HG03064 (cell line): Measurements from ENCODE around the gene MMP13.
A peak's percentile ranks its signal among the peaks of the same experiment; 100 is the strongest.

Experiments
- ATAC-seq: cut with Tn5 transposase; IDR thresholded peaks from one replicate; pipeline ENCODE4 v1.9.1; 2021; ENCODE audit warnings: low read depth; ENCODE audit not compliant: unreplicated experiment

MMP13 gene

DNA sequence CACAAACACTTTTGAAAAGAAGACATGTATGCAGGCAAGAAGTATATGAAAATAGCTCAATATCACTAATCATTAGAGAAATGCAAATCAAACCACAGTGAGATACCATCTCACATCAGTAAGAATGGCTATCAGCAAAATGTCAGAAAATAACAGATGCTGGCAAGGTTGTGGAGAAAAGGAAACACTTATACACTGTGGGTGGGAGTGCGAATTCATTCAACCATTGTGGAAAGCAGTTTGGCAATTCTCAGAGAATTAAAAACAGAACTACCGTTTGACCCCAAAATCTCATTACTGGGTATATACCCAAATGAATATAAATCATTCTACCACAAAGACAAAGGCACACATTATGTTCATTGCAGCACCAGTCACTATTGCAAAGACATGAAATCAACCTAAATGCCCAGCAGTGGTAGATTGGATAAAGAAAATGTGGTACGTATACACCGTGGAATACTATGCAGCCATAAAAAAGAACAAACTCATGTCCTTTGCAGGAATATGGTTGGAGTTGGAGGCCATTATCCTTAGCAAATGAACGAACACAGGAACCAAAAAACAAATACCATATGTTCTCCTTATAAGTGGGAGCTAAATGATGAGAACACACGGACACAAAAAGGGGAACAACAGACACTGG is 18.5 kb downstream of the MMP13 start:
- no peak for ATAC-seq

DNA sequence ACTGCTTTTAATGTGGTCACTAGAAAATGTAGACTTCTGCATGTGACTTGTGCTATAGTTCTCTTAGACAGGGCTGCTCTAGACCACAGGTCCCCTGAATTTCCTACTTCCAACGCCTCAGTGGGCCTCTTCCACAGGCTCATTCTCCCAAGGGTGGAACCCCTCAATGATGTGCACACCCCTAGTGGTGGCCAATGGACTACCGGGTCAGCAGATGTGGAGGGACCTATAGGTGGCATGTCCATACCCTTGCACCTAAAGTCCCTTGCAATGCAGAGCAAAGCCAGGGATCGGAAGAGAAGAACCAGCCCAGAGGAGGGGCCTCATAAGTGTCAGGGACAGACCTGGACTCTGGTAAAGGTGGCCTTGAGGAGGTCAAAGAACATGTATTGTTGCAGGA is 20.0 kb downstream of the MMP13 start:
- ATAC-seq = no peak

DNA sequence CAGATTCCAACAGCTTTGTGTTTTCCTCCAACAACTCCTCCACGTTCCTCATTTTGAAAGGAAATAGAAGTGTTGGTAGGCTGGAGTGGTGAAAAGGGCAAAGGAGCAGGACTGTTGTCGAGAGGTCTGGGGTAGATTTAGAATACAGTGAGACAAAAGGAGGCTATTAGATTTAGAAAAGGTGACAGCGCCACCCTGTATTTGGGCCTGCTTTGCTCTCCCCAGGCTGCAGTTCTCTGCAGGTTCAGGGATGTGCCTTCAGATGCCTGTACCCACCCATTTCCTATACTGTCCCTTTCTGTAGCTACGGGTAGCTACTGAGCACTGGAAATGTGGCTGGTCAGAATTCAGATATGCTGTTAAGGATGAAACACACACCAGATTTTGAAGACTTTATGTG is 20.8 kb downstream of the MMP13 start:
- ATAC-seq = no peak

DNA sequence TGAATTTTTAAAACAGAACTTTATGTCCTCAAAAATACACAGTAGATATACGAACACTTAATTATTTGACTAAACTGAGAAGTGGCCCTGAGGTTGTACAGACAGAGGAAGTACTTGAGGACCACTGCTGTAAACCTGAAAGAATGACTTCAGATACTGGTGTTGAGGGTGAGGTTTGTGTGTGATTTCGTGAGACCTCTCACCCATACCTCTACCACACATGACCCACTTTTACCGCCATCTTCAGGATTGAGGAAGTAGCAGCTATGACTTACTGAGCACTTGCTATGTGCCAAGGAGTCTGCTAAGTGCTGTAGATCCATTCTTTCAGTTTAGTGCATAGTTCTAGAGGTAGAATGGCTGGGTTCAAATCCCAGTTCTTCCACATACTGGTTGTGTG is 21.9 kb downstream of the MMP13 start:
- ATAC-seq = no peak

DNA sequence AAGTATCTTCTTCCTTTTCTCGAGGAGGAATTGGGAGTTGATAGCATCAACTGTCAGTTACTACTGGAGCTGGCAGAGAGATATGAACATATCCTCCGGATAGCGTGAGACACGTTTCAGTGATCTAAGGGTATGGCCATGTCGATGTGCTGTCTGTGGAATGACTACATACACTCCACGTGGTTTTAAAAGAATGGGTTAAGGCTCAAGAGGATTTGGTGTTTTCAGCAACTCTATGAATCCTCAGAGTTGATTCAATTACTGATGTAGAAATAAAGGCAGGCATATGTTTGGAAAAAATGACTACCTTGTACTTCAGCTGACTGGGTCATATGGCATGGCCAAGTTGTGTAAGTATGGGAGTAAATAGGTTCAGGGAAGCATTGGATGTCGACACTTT is 22.9 kb downstream of the MMP13 start:
- no peak for ATAC-seq

DNA sequence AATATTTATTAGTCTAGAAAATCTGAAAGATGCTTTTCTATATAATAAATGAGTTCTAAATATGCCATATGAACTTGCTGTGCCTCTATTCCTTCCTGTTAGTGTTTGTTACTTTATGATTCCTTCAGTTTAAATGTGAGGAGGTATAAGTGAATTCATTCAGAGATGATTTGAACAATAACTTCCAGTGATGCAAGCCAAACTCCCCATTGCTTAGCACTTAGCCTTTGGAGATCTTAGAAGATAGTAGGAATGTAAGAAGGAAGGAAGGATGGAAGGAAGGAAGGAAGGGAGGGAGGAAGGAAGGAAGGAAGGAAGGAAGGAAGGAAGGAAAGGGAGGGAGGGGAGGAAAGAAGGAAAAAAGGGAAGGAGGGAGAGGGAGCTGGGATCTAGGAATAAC is 25.1 kb downstream of the MMP13 start:
- ATAC-seq = no peak

DNA sequence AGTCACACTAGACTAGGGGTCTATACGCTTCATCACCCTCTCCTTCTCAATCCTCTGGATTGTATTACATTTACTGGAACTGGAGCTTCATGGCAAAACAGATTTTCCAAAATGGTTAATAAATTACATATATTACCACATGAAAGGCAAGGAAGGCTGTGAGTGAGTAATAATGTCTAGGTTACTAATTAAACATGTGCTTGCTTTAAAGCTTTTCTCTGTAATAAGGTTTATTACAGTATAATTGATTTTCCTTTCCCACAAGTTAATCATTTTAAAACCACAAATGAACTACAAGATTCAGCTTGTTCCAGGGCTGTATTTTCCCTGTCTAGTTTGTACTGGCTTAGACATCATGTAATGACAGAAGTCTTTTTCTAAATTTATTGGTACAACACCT is 25.6 kb downstream of the MMP13 start:
- ATAC-seq = no peak

DNA sequence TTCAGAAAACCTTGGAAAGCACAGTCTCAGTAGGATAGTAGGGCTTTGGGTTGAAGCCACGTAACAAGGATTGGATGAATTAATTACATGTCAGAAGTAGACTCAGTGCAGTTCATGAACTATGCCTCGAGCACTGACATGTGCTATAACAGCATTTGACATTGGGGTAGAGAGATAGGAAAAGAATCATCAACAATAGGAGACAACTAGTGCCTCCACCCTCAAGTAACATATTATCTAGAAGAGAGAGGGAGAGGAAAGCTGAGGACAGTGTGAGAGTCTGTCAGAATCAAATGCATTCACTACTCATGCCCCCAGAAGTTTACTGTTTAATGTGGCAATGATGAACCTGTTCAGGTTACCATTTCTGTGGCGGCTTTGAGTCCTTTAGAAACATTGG is 26.4 kb downstream of the MMP13 start:
- no peak for ATAC-seq

DNA sequence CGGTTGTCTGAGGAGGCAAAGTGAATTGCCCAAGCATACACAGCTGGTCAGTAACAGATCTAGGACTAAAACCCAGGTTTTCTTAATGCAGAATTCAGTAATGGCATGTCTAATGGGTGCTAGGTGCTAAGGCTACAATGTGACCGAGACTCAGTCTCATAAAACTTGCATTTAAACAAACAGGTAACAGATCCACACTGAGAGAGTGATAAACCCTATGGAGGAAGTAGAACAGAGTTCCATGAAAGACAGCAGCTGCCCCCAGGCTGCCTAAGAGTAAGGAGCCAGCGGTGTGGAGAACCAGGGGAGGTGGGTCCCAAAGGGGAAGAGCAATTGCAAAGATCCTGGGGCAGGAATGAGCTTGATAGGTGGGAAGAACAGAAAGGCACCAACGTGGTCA is 27.3 kb downstream of the MMP13 start:
- ATAC-seq = no peak

DNA sequence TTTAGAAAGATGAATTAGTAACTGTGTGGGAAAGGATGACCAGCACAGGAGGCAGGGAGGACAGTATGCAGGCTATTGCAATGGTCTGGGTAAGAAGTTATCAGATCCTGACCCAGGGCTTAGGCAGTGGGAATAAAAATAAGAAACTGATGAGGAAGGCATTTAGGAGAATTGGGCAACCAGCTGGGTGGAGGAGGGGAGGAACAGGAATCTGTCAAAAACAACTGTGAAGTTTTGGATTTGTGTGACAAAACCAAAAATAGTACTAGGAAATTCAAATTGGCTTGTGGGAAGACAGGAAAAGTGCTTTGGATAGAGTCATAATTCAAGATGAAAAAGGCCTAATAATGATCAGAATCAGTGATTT is 27.9 kb downstream of the MMP13 start:
- no peak for ATAC-seq

DNA sequence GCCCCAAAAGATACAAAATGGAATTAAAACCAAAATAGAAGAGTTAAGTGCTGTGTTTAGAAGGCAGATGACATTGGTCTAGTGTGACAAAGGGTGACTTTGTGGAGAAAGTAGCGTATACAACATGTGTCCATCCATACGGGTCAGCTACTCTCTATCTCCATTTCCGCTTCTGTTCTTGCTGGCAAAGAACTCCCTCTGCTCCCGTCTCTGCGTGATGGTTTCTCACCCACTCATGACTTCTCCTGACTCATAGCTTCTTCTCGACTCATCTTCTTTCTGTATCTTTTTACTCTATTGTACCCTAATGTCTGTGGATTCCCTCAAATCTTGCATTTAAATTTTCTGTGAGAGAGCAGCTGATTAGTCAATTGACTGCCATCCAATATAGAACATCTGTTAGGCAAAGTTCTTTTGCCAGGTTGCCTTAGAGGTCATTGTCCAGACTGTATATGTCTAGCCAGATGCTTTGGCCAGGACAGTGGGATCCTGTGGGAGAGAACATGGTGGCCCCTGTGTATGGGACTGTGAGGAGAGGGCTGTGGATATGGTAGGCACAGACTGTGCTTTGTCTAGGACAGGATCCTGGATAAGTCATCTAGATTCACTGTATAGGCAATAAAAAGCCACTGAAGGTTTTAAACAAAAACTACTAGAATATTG is 28.4 kb downstream of the MMP13 start:
- no peak for ATAC-seq

DNA sequence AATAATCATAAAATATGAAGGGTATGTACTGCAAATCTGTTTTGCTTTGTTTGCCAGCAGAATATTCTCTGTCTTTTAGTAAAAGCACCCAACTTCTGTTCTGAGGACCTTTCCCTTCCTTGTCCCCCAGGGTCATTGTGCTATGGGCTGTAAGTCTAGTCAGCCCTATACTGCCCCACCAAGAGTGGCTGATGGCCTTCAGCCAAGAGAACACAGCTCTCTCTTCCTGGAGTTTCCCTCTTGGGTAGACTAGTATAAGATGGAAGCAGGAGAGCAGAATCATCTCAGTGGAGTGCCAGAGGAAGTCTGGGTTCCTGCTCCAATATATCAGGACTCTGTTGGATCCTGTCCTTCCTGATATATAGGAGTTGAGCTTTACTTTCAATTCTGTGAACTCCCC is 29.0 kb downstream of the MMP13 start:
- no peak for ATAC-seq

DNA sequence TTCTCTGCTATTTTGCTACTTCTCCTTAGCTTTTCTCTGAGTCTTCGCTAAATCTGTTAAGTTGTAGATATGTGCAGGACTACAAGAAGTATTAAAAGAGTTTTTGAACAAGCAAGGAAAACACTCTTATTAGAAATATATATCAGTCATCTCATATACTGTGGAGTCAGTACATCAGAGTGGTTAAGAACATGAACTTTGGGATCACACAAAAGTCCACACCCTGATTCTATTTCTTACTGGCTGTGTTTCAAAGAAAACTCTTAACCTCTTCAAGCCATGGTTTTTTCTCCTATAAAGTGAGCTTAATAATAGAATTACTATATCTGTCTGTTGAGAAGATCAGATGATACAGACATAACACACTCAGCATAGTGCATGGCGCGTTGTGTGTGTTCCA is 29.5 kb downstream of the MMP13 start:
- no peak for ATAC-seq

DNA sequence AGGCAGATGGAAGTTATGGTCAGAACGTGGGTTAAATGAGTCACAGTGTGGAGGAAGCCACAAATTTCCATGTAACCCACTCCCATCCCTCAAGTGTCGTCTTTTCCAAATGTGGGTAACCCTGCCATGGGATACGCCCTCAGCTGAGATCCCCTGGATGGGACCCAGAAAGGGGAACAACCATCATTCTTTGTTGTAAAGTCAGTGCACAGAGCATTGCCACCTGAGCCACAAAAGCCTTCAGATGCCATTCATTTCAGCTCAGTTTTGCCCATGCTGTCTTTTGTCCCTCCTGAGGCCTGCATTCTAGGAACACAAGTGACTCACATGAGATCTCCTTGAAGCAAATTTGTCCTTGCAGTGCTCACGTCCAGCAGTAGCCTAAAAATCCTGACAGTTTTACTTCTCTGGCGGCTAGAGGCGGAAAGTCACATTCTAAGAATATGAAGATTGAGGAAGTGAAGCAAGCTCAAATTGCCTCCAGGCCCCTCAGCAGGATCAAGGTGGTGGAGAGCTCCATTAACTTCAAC is 30.6 kb downstream of the MMP13 start:
- ATAC-seq = no peak

DNA sequence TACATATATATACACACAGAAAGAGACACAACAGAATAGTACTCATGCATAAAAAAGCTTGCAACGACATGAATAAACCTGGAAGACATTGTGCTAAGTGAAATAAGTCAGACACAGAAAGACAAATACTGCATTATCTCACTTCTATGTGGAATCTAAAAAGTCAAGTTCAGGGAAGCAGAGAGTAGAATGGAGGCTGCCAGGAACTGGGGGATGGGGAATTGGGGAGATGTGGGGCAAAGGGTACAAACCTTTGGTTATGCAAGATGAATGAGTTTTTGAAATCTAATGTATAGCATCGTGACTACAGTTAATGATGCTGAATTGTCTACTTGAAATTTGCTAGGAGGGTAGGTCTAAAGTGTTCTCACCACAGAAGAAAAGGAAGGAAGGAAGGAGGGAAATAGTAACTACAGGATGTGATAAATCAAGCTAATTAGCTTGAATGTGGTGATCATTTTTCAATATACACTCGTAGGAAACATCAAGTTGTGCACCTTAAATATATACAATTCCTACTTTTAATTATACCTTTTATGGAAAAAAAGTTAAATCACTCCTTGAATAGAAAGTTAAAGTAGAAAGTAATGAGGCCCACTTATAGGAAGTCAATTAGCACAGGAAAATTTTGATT is 33.8 kb downstream of the MMP13 start:
- ATAC-seq = no peak

DNA sequence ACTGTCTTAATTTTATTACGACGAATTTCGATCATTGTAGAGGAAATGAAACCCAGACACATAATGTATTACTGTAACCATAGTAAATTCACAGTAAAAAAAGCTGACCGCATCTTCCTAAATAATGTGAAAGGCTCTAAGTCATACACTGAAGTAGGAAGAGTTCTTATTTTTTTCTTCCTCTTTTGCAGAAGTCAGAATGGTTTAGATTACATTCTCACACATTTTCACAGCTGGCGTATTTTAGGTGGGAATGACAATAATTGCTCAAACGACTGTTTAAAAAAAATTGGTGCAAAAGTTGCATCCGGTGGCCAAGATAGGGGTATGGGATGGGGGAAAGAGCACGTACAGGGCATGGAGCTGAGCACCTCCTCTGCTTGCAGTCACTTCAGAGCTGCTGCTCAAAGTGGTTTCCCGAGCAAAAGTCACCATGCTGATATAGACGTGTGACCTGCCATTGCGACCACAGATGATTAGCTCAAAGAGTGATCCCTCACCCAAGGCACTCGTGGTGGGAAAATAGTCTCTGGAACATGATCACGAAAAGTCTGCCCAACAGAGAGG is 35.3 kb downstream of the MMP13 start:
- ATAC-seq = peak; percentile 58

DNA sequence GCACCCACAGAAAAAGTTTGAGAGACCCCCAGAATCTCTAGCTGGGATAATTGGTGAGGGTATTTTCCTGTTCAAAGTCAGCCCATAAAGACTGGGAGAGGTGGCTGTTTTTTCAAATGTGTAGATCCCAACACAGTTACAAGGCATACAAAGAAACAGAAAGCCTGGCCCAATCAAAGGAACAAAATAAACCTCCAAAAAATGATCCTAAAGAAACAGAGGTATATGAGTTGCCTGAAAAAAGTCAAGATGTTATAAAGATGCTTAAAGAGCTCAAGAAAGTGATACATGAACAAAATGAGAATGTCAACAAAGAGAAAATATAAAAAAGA is 40.5 kb downstream of the MMP13 start:
- ATAC-seq = no peak

DNA sequence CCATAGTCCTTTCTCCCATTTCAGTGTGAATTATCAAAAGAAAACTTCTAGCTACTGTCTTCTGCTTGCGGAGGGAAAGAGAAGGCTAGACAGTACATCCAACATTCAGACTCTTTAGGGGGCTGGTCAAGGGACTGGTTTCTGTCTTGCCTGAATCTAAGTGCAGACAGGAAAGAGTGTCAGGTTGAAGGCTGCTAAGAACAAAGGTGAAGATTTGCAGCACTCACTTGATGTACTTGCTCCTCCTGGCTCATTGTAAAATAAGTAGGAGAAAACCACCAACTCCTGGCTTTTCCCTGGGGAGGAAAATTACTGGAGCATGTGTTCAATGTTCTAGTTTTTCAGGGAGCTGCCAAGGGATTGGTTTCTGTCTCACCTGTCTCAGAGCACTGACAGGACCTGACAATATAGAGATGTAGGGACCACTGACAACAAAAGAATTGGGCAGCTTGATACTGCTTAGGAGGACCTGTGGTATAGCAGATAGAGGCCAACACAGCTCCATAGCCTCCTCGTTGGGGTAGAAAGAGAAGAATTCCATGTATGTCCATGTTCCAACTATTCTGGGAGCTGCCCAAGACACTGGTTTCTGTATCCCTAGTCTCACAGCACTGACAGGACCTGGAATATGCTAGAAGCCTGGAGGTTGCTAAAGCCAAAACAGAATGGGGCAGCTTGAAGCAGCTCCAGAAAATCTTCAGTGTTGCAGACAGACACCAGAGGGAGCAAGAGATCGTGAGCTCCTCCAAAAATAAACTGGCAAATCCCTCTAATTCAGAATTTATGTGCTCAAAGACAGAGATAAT is 41.1 kb downstream of the MMP13 start:
- ATAC-seq = no peak

DNA sequence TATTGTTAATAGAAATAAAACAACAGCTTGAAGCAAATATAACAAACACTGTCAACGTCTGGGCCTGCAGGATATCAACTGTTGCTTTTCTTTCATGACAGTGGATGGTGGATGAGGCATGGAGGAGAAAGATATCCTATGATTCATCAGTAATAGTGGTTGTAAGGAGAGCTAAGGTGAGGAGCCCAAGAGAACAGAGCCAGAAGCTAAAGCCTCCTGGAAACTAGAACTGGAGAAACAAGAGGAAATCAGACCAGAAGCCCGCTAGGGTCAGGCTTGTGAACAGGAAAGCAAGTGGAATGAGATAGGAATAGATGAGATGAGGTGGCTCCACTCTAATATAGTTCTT is 43.1 kb downstream of the MMP13 start:
- ATAC-seq = no peak

DNA sequence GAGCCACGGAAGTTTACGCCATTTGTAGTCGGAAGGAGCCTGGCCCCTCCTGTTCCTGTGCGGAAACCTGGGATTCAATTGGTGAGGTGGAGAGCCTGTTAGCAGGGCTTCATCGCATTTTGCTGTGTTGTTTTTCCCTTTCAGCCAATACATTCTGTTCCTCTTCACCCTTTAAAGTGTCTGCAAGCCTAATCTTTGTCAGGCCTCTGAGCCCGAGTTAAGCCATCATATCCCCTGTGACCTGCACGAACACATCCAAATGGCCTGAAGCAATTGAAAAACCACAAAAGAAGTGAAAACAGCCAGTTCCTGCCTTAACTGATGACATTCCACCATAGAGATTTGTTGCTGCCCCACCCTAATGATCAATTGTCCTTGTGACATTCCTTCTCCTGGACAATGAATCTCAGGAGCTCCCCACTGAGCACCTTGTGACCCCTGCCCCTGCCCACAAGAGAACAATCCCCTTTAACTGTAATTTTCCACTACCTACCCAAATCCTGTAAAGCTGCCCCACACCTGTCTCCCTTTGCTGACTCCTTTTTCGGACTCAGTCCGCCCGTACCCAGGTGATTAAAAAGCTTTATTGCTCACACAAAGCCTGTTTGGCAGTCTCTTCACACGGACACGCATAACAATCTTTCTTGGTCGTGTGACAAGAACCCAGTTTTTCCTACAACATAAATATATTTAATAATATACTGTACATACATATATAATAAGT is 43.6 kb downstream of the MMP13 start:
- no peak for ATAC-seq
